H9 (cell line): ENCODE measurements around the gene ARHGAP22. TPM values are rescaled to one million over a fixed set of nuclear protein-coding genes. Genes with fewer than 3 reads are reported as not detected.

Experiments
- DNase-seq: peaks from one replicate; pipeline ENCODE4 v3.0.0-alpha.2; 2017
- H2AFZ ChIP-seq: one replicate; pipeline ENCODE4 v1.6.1; 2013; ENCODE audit warnings: mild to moderate bottlenecking, low read length, control low read depth, moderate library complexity
- H2AK5ac ChIP-seq: 2 replicates; pipeline ENCODE4 v1.6.1; 2013; ENCODE audit warnings: low read length, control low read depth, mixed read lengths; ENCODE audit not compliant: insufficient read length
- H2BK120ac ChIP-seq: one replicate; pipeline ENCODE4 v1.6.1; 2013; ENCODE audit warnings: low read depth, mild to moderate bottlenecking, low read length, control low read depth, inconsistent platforms; ENCODE audit not compliant: poor library complexity, severe bottlenecking
- H2BK12ac ChIP-seq: 2 replicates; pipeline ENCODE4 v1.6.1; 2013; ENCODE audit warnings: low read length, control low read depth, mixed read lengths, low read depth; ENCODE audit not compliant: insufficient read length
- H2BK15ac ChIP-seq: 2 replicates; pipeline ENCODE4 v1.6.1; 2013; ENCODE audit warnings: low read depth, low read length, control low read depth
- H2BK20ac ChIP-seq: one replicate; pipeline ENCODE4 v1.6.1; 2013; ENCODE audit warnings: low read depth, mild to moderate bottlenecking, low read length, control low read depth, inconsistent platforms; ENCODE audit not compliant: poor library complexity, severe bottlenecking
- H2BK5ac ChIP-seq: 2 replicates; pipeline ENCODE4 v1.6.1; 2013; ENCODE audit warnings: low read length, control low read depth, mixed read lengths; ENCODE audit not compliant: insufficient read length
- H3K14ac ChIP-seq: 2 replicates; pipeline ENCODE4 v1.6.1; 2013; ENCODE audit warnings: low read length, control low read depth; ENCODE audit not compliant: insufficient read depth
- H3K18ac ChIP-seq: 2 replicates; pipeline ENCODE4 v1.6.1; 2013; ENCODE audit warnings: low read depth, mild to moderate bottlenecking, mixed read lengths, low read length, control low read depth; ENCODE audit not compliant: insufficient read length
- H3K23ac ChIP-seq: 2 replicates; pipeline ENCODE4 v1.6.1; 2013; ENCODE audit warnings: low read length, control low read depth, mixed read lengths, low read depth; ENCODE audit not compliant: insufficient read length
- H3K23me2 ChIP-seq: 2 replicates; pipeline ENCODE4 v1.6.1; 2013; ENCODE audit warnings: low read depth, mild to moderate bottlenecking, mixed read lengths, low read length, control low read depth; ENCODE audit not compliant: insufficient read length, poor library complexity, severe bottlenecking
- H3K27ac ChIP-seq: 2 replicates; pipeline ENCODE4 v1.5.1; 2013; ENCODE audit warnings: low read length, control low read depth, mixed read lengths, low read depth; ENCODE audit not compliant: insufficient read length
- H3K27me3 ChIP-seq: 2 replicates; pipeline ENCODE4 v1.6.1; 2013; ENCODE audit warnings: low read length, control low read depth, inconsistent platforms; ENCODE audit not compliant: insufficient read depth
- H3K4ac ChIP-seq: 2 replicates; pipeline ENCODE4 v1.6.1; 2013; ENCODE audit warnings: low read depth, mild to moderate bottlenecking, control low read depth, inconsistent platforms, low read length, moderate library complexity
- H3K4me1 ChIP-seq: 2 replicates; pipeline ENCODE4 v1.6.1; 2013; ENCODE audit warnings: low read length, control low read depth, inconsistent platforms; ENCODE audit not compliant: insufficient read depth
- H3K4me2 ChIP-seq: 2 replicates; pipeline ENCODE4 v1.6.1; 2013; ENCODE audit warnings: low read length, control low read depth, mixed read lengths; ENCODE audit not compliant: insufficient read length, insufficient read depth
- H3K56ac ChIP-seq: 2 replicates; pipeline ENCODE4 v1.6.1; 2013; ENCODE audit warnings: low read depth, mild to moderate bottlenecking, mixed read lengths, low read length, control low read depth; ENCODE audit not compliant: insufficient read length
- H3K79me1 ChIP-seq: 2 replicates; pipeline ENCODE4 v1.6.1; 2013; ENCODE audit warnings: low read depth, mild to moderate bottlenecking, moderate library complexity, low read length, control low read depth, inconsistent platforms; ENCODE audit not compliant: insufficient read depth, poor library complexity, severe bottlenecking
- H3K79me2 ChIP-seq: 2 replicates; pipeline ENCODE4 v1.6.1; 2013; ENCODE audit warnings: low read length, control low read depth, inconsistent platforms; ENCODE audit not compliant: insufficient read depth
- H3K9ac ChIP-seq: 2 replicates; pipeline ENCODE4 v1.6.1; 2013; ENCODE audit warnings: low read length, control low read depth, mixed read lengths; ENCODE audit not compliant: insufficient read length; ENCODE audit errors: extremely low read depth
- H3K9me3 ChIP-seq: one replicate; pipeline ENCODE4 v1.6.1; 2013; ENCODE audit warnings: low read depth, low read length, inconsistent platforms; ENCODE audit not compliant: control insufficient read depth
- H3T11ph ChIP-seq: one replicate; pipeline ENCODE4 v1.6.1; 2013; ENCODE audit warnings: mild to moderate bottlenecking, low read length, control low read depth, inconsistent platforms
- H4K20me1 ChIP-seq: one replicate; pipeline ENCODE4 v1.6.1; 2013; ENCODE audit not compliant: control insufficient read depth, insufficient read length, insufficient read depth
- H4K5ac ChIP-seq: 2 replicates; pipeline ENCODE4 v1.6.1; 2013; ENCODE audit warnings: low read depth, mild to moderate bottlenecking, mixed read lengths, low read length, control low read depth; ENCODE audit not compliant: insufficient read length
- H4K8ac ChIP-seq: replicated peaks from 2 replicates; pipeline ENCODE4 v1.6.1; 2013; ENCODE audit warnings: low read length, control low read depth, mixed read lengths, low read depth; ENCODE audit not compliant: insufficient read length
- H4K91ac ChIP-seq: 2 replicates; pipeline ENCODE4 v1.6.1; 2013; ENCODE audit warnings: low read depth, mild to moderate bottlenecking, moderate library complexity, mixed read lengths, low read length, control low read depth; ENCODE audit not compliant: insufficient read length
- H3K27ac Mint-ChIP-seq, 3 experiments: 2 replicates in 2 of 3; 3 replicates in 1 of 3; pipeline ENCODE4 v1.8.0; 2020 to 2021; ENCODE audit warnings: mixed read lengths in 3 of 3, mild to moderate bottlenecking in 1 of 3, moderate library complexity in 1 of 3
- H3K27me3 Mint-ChIP-seq: 2 replicates; pipeline ENCODE4 v1.8.0; 2021; ENCODE audit warnings: low read depth, mild to moderate bottlenecking, moderate library complexity, mixed read lengths
- H3K36me3 Mint-ChIP-seq, 3 experiments: 2 replicates in 2 of 3; 3 replicates in 1 of 3; pipeline ENCODE4 v1.8.0; 2020 to 2021; ENCODE audit warnings: low read depth in 3 of 3, mixed read lengths in 3 of 3; ENCODE audit not compliant: insufficient read depth in 1 of 3
- H3K4me1 Mint-ChIP-seq, 2 experiments: 2 replicates each; pipeline ENCODE4 v1.8.0; 2020; ENCODE audit warnings: mixed read lengths in 2 of 2
- H3K4me3 Mint-ChIP-seq, 2 experiments: 2 replicates in 1 of 2; 3 replicates in 1 of 2; pipeline ENCODE4 v1.8.0; 2020 to 2021; ENCODE audit warnings: mild to moderate bottlenecking in 2 of 2, mixed read lengths in 2 of 2, moderate library complexity in 1 of 2
- H3K9me3 Mint-ChIP-seq, 2 experiments: 2 replicates in 1 of 2; 3 replicates in 1 of 2; pipeline ENCODE4 v1.8.0; 2020; ENCODE audit warnings: mild to moderate bottlenecking in 2 of 2, mixed read lengths in 2 of 2, moderate library complexity in 1 of 2
- WGBS: extraction: QIAGEN DNeasy Blood & Tissue Kit; methylation state at CpG from one replicate; pipeline ENCODE4 v1.1.7; 2013; ENCODE audit warnings: missing lambda C conversion rate, low lambda C conversion rate, mixed read lengths; ENCODE audit not compliant: insufficient read length; ENCODE audit errors: extremely low coverage; 5-methylcytosine and 5-hydroxymethylcytosine counted together
- total RNA-seq: library from RNA; stranded (reverse); gene quantifications from 2 replicates; pipeline ENCODE4 v1.2.1, GENCODE V29; 2021
- TF ChIP-seq, protein P1 (sequence below): fragments of 200-600 bp; sonication (generic); conservative IDR thresholded peaks from 3 replicates; pipeline ENCODE4 v1.8.0; 2021; ENCODE audit warnings: antibody characterized with exemption, mild to moderate bottlenecking

The ARHGAP22 gene
- total RNA-seq, 1 experiment from 2014 or later: 7.4 TPM

DNA sequence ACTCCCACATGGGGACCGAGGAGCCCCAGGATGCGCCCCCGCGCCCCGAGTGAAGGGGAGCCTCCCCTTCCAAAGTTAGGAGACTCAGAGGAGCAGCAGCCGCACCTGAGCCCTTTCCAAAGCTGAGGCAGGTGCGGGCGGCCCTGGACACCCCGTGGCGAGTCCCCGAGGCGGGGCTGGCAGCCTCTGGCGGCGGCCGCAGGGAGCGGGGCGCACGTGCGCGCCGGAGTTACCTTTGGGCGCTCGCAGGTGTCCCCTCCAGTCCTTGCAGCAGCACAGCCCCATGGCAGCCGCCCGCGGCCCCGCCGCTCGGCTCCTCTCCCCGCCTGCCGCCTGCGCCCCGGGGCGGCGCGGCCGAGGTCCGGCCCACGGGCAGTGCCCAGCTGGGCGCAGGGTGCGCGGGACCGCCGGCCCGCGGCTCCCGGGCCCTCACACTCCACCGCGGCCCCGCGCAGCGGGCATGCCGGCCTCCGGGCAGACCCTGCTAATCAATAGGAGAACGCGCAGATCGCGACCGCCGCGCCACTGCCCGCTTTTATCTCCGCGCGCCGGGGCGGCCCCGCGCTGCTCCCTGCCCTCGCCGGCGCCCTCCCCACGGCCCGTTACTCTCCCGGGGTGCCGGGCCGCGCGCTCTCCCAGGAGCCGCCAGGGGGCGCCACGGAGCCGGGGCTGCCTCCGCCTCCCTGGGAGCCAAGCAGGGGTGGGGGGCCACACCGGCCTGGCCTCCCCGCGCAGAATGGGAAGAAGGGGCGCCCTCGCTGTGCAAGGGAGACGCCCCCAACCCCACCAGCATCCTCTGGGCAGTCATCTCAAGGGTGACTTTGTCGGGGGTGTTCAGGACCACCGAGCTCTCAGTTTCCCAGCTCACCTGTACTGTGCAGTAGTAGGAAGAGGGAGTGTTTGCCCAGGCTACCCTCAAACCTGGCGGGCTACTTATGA, 80.8 kb downstream of the ARHGAP22 start:
- Histone ChIP-seq H3K14ac (no peak overlapping the region; the same call in 1 of the 2 replicates), H2AFZ (no peak overlapping the region), H3K4ac (no peak overlapping the region), H2BK120ac (no peak overlapping the region), H3K23me2 (peaks cover 6% of the 10 kb centered on the region), H3T11ph (no peak overlapping the region), H3K9ac (no peak overlapping the region), H3K9me3 (no peaks in the 10 kb centered on the region), H3K79me1 (no peaks in the 10 kb centered on the region), H2BK12ac (no peak overlapping the region), H3K18ac (no peak overlapping the region), H4K5ac (no peak overlapping the region), H2BK15ac (no peak overlapping the region), H3K4me2 (peak overlapping the region; percentile 44), H4K20me1 (no peaks in the 10 kb centered on the region), H3K4me1 (no peaks in the 10 kb centered on the region), H3K27me3 (no peaks in the 10 kb centered on the region), H3K56ac (no peak overlapping the region), H4K91ac (no peak overlapping the region), H3K27ac (no peak overlapping the region), H4K8ac (no peak overlapping the region), H3K79me2 (peaks cover 4% of the 10 kb centered on the region; the same call in 1 of the 2 replicates), H2AK5ac (no peak overlapping the region), H3K23ac (no peak overlapping the region), H2BK5ac (no peak overlapping the region), H2BK20ac (no peak overlapping the region)
- peak; percentile 61 for DNase-seq
- peak overlapping the region; percentile 57 to 74 for H3K4me3 Mint-ChIP-seq
- peaks cover 17% of the 10 kb centered on the region for H3K27me3 Mint-ChIP-seq
- WGBS: no CpG with 5 or more reads among the region's 93 CpGs
- H3K36me3 Mint-ChIP-seq: peaks cover 0 to 3% (median 0%) of the 10 kb centered on the region in 3 experiments; a peak in 1 of 7 replicates
- peaks cover 3 to 6% of the 10 kb centered on the region in 2 experiments; a peak in 2 of 5 replicates for H3K9me3 Mint-ChIP-seq
- TF ChIP-seq, protein P1, sequence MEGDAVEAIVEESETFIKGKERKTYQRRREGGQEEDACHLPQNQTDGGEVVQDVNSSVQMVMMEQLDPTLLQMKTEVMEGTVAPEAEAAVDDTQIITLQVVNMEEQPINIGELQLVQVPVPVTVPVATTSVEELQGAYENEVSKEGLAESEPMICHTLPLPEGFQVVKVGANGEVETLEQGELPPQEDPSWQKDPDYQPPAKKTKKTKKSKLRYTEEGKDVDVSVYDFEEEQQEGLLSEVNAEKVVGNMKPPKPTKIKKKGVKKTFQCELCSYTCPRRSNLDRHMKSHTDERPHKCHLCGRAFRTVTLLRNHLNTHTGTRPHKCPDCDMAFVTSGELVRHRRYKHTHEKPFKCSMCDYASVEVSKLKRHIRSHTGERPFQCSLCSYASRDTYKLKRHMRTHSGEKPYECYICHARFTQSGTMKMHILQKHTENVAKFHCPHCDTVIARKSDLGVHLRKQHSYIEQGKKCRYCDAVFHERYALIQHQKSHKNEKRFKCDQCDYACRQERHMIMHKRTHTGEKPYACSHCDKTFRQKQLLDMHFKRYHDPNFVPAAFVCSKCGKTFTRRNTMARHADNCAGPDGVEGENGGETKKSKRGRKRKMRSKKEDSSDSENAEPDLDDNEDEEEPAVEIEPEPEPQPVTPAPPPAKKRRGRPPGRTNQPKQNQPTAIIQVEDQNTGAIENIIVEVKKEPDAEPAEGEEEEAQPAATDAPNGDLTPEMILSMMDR: peak; percentile 88
- H3K27ac Mint-ChIP-seq: no peak overlapping the region
- peaks cover 35 to 38% of the 10 kb centered on the region in 2 experiments for H3K4me1 Mint-ChIP-seq
